ENCODE results near the gene NUP210L.

The NUP210L gene

DNA sequence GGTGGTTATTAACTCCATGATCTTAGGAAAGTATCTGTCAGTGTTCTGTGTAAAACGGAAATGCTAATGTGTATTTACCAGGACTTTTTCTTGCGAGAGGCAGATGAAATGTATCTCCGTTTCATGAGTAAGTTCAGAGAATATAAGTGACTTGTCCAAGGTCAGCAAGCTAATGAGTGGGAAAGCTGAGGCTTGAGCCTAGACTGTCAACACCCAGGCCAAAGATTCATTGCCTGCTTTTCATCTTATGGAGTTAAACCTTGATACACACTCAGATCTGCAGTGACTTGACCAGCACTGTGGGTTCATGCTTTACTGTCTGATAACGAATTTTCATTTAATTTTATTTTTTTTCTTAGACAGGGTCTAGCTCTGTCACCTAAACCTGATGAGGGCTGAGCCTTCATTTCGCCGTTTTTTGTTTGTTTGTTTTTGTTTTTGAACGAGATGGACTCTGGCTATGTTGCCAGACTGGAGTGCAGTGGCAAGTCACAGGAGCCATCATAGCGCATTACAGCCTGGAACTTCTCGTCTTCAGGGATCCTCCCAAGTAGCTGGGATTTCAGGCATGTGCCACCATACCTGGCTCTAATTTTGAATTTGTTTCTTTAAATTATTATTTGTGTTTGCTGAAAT, 176.5 kb downstream of the NUP210L start:
- CTCF ChIA-PET = interaction anchor here (0.6 to 3.8 kb wide), 12 partner anchors 8 to 344 kb away, joined by 3 to 29 read pairs (median 4); partner anchors contain the start of genes CREB3L4, DENND4B and RAB13

DNA sequence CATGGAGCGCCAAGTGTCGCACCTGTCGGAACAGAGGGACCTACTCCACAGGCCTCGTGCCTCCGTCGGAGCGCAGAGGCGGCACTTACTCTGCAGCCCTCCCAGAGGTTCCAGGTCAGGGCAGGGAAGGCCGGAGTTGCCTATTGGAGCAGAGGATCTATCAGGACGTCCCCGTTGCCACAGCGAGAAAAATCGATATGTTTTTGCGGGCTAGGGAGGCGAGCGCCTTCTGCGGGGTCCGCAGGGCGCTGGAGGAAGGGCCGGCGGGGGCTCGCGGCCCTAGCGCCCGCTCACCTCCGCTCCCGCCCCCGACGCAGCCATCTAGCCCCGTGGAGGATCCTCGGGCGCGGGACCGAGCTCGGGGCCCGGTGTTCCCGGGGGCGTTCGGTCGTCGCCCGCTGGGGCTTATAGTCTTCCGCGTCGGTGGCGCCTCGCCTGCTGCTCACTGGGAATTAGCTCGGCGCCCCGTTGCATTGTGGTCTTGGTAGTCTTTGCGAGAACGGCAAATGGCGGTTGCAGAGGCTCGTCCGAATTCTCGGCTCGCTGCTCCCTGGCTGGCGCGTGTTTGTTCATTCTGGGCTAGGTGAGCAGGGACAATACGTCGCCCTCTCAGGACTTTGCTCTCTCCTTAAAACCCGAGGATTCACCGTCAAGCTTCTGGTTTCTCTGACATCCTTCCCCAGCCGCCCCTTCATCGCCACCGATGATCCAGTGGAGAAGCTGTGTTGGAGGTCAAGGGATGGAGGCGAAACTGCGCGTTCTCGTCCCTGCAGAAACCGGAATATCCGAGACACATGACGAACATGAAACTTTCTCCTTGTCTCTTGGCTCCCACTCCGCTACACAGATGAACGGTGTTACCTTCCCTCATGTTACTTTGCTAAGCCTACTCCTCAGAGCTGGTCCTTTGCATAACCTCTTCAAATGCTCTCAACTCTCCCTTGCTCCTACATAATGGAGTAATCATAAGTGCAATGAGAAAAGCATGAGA, 177.3 kb downstream of the NUP210L start, which contains the start of gene JTB:
Gene JTB (minus strand): TSS at position 425 of the 991 bp plus-strand sequence. CDS start 422 bp downstream, at position 3.
- Histone ChIP-seq H3K4me1 (ENCODE audit: control insufficient read depth, insufficient read depth, low read length) (no peaks in the 10 kb centered on the region), H3K27ac (ENCODE audit: extremely low read depth, low read depth, low read length) (peak within 1 kb of the TSS; percentile 88), H3K4me3 (ENCODE audit: low read depth, low read length) (peak within 1 kb of the TSS; percentile 90), H3K9me3 (ENCODE audit: control insufficient read depth, insufficient read depth, low read depth, low read length) (no peaks in the 10 kb centered on the region), H3K36me3 (ENCODE audit: control insufficient read depth in 2 of 2, insufficient read depth in 1 of 2, low read length in 2 of 2) (peaks cover 11 to 56% of the 10 kb centered on the region in 2 experiments)
- POLR2A ChIA-PET = interaction anchor here (0.8 to 5.3 kb wide), 21 partner anchors 10 to 428 kb away, joined by 3 to 137 read pairs (median 4); partner anchors contain the start of genes CREB3L4, CRTC2, DENND4B and GATAD2B
- CTCF ChIA-PET = interaction anchor here (0.6 to 3.8 kb wide), 9 partner anchors 9 to 181 kb away, joined by 3 to 29 read pairs (median 5); partner anchors contain the start of genes CREB3L4 and RAB13
- no peak for TF ChIP-seq SETDB1 (IDR thresholded peaks at IDR 0.05; ENCODE audit: insufficient read length, low read length)
- TF ChIP-seq ZNF473 (tag by site-specific recombination; IDR thresholded peaks at IDR 0.05) = no peak
- TF ChIP-seq, protein P1, sequence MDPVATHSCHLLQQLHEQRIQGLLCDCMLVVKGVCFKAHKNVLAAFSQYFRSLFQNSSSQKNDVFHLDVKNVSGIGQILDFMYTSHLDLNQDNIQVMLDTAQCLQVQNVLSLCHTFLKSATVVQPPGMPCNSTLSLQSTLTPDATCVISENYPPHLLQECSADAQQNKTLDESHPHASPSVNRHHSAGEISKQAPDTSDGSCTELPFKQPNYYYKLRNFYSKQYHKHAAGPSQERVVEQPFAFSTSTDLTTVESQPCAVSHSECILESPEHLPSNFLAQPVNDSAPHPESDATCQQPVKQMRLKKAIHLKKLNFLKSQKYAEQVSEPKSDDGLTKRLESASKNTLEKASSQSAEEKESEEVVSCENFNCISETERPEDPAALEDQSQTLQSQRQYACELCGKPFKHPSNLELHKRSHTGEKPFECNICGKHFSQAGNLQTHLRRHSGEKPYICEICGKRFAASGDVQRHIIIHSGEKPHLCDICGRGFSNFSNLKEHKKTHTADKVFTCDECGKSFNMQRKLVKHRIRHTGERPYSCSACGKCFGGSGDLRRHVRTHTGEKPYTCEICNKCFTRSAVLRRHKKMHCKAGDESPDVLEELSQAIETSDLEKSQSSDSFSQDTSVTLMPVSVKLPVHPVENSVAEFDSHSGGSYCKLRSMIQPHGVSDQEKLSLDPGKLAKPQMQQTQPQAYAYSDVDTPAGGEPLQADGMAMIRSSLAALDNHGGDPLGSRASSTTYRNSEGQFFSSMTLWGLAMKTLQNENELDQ (tag by site-specific recombination; IDR thresholded peaks at IDR 0.05; ENCODE audit: low read depth) = no peak
- TF ChIP-seq ZNF843 (tag by site-specific recombination; IDR thresholded peaks at IDR 0.05) = 0 out of 2 replicates have a peak, but pooled peaks have one; percentile 14
- TF ChIP-seq ZNF223 (tag by site-specific recombination; IDR thresholded peaks at IDR 0.05) = no peak
- no peak for TF ChIP-seq ZNF558 (tag by site-specific recombination; IDR thresholded peaks at IDR 0.05)
- TF ChIP-seq, protein P2, sequence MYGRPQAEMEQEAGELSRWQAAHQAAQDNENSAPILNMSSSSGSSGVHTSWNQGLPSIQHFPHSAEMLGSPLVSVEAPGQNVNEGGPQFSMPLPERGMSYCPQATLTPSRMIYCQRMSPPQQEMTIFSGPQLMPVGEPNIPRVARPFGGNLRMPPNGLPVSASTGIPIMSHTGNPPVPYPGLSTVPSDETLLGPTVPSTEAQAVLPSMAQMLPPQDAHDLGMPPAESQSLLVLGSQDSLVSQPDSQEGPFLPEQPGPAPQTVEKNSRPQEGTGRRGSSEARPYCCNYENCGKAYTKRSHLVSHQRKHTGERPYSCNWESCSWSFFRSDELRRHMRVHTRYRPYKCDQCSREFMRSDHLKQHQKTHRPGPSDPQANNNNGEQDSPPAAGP (tag by site-specific recombination; IDR thresholded peaks at IDR 0.05) = no peak
- TF ChIP-seq, protein P3, sequence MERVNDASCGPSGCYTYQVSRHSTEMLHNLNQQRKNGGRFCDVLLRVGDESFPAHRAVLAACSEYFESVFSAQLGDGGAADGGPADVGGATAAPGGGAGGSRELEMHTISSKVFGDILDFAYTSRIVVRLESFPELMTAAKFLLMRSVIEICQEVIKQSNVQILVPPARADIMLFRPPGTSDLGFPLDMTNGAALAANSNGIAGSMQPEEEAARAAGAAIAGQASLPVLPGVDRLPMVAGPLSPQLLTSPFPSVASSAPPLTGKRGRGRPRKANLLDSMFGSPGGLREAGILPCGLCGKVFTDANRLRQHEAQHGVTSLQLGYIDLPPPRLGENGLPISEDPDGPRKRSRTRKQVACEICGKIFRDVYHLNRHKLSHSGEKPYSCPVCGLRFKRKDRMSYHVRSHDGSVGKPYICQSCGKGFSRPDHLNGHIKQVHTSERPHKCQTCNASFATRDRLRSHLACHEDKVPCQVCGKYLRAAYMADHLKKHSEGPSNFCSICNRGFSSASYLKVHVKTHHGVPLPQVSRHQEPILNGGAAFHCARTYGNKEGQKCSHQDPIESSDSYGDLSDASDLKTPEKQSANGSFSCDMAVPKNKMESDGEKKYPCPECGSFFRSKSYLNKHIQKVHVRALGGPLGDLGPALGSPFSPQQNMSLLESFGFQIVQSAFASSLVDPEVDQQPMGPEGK (tag by site-specific recombination; IDR thresholded peaks at IDR 0.05) = peak; percentile 78
- TF ChIP-seq EGR2 (tag by site-specific recombination; IDR thresholded peaks at IDR 0.05; ENCODE audit: low read depth) = peak; percentile 56; the same call in 1 of the 2 replicates
- TF ChIP-seq HOXD13 (CRISPR knock-in tag; IDR thresholded peaks at IDR 0.05; ENCODE audit: borderline replicate concordance) = no peak
- no peak for TF ChIP-seq ZBTB1 (tag by site-specific recombination; IDR thresholded peaks at IDR 0.05)
- TF ChIP-seq ZNF660 (tag by site-specific recombination; IDR thresholded peaks at IDR 0.05) = no peak; the same call in none of the 2 replicates
- TF ChIP-seq, protein P4, sequence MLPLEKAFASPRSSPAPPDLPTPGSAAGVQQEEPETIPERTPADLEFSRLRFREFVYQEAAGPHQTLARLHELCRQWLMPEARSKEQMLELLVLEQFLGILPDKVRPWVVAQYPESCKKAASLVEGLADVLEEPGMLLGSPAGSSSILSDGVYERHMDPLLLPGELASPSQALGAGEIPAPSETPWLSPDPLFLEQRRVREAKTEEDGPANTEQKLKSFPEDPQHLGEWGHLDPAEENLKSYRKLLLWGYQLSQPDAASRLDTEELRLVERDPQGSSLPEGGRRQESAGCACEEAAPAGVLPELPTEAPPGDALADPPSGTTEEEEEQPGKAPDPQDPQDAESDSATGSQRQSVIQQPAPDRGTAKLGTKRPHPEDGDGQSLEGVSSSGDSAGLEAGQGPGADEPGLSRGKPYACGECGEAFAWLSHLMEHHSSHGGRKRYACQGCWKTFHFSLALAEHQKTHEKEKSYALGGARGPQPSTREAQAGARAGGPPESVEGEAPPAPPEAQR (tag by site-specific recombination; IDR thresholded peaks at IDR 0.05) = no peak; the same call in 1 of the 2 replicates
- no peak for TF ChIP-seq ZNF16 (tag by site-specific recombination; IDR thresholded peaks at IDR 0.05; ENCODE audit: low read depth)

More for the DNA sequence above, 176.5 kb downstream of the NUP210L start:
- no peaks in the 10 kb centered on the region for H3K9me3 ChIP-seq (ENCODE audit: control insufficient read depth, insufficient read depth, low read depth, low read length)
- TF ChIP-seq ZNF292 (tag by site-specific recombination; IDR thresholded peaks at IDR 0.05; ENCODE audit: borderline replicate concordance, low read depth) (no peak), ZNF335 (tag by site-specific recombination; conservative IDR thresholded peaks at IDR 0.05) (peak; percentile 60), SCRT1 (tag by site-specific recombination; IDR thresholded peaks at IDR 0.05; ENCODE audit: borderline replicate concordance) (no peak), ZNF600 (tag by site-specific recombination; IDR thresholded peaks at IDR 0.05) (peak; percentile 41; the same call in 1 of the 2 replicates)
- TF ChIP-seq, protein P5, sequence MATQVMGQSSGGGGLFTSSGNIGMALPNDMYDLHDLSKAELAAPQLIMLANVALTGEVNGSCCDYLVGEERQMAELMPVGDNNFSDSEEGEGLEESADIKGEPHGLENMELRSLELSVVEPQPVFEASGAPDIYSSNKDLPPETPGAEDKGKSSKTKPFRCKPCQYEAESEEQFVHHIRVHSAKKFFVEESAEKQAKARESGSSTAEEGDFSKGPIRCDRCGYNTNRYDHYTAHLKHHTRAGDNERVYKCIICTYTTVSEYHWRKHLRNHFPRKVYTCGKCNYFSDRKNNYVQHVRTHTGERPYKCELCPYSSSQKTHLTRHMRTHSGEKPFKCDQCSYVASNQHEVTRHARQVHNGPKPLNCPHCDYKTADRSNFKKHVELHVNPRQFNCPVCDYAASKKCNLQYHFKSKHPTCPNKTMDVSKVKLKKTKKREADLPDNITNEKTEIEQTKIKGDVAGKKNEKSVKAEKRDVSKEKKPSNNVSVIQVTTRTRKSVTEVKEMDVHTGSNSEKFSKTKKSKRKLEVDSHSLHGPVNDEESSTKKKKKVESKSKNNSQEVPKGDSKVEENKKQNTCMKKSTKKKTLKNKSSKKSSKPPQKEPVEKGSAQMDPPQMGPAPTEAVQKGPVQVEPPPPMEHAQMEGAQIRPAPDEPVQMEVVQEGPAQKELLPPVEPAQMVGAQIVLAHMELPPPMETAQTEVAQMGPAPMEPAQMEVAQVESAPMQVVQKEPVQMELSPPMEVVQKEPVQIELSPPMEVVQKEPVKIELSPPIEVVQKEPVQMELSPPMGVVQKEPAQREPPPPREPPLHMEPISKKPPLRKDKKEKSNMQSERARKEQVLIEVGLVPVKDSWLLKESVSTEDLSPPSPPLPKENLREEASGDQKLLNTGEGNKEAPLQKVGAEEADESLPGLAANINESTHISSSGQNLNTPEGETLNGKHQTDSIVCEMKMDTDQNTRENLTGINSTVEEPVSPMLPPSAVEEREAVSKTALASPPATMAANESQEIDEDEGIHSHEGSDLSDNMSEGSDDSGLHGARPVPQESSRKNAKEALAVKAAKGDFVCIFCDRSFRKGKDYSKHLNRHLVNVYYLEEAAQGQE (tag by site-specific recombination; IDR thresholded peaks at IDR 0.05) = 0 out of 2 replicates have a peak, but pooled peaks have one; percentile 12
- no peaks in the 10 kb centered on the region for H3K4me1 ChIP-seq (ENCODE audit: control insufficient read depth, insufficient read depth, low read length)
- POLR2A ChIA-PET = interaction anchor here (0.9 to 5.3 kb wide), 17 partner anchors 10 to 351 kb away, joined by 3 to 137 read pairs (median 6); partner anchors contain the start of genes CREB3L4, CRTC2, DENND4B and GATAD2B
- H3K27ac ChIP-seq (ENCODE audit: extremely low read depth, low read depth, low read length) = peak overlapping the region; percentile 88
- H3K36me3 ChIP-seq (ENCODE audit: control insufficient read depth in 2 of 2, insufficient read depth in 1 of 2, low read length in 2 of 2) = peaks cover 13 to 55% of the 10 kb centered on the region in 2 experiments
- peak overlapping the region; percentile 90 for H3K4me3 ChIP-seq (ENCODE audit: low read depth, low read length)
